Measurements from ENCODE around the gene PDLIM7. TPM values are rescaled to one million over a fixed set of nuclear protein-coding genes. Genes with fewer than 3 reads are reported as not detected.
A peak's percentile ranks its signal among the peaks of the same experiment; 100 is the strongest.

PDLIM7 gene
- total RNA-seq, 1 donor from 2014 or later = 54.4 TPM

DNA sequence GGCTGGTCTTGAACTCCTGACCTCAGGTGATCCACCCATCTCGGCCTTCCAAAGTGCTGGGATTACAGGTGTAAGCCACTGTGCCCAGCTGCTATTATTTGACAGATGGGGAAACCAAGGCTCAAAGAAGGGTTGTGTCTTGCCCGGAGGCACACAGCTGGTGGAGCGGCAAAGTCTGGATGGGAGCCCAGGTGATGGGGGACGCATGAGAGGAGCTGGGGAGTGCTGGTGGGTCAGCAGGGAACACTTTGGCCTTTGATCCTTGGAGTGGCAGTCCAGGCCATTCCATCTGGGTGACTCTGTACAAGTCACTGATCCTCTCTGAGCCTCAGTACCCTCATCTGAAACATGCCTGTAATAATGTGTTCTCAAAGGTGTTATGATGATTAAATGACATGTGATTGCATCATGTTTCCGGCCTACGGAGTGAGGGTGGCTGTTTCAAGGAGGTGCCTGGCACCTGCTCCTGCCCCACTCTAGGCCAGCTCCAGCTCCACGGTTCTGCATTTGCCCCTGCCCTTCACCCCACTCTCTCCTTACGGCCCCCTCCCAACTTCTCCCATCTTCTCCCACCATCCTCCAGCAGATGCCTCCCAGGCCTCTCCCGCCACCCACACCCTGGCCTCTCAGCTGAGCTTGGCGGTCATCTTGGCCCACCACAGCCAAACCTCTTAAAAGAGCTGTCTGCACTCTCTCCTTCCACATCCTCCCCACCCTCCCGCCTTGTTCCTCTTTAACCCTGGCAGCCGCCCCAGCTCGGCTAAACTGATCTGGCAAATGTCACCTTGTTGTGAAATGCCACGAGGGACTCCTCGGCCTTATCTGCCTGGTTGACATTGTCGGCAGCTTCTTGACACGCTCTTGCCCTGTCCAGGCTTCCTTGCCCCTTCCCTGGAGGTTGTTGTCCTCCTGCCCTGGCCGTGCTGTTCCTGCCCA is 18.4 kb downstream of the PDLIM7 start:
- DNase-seq = peak; percentile 92
- intact Hi-C loops (cut with micrococcal nuclease) = no loop called here
- Histone ChIP-seq H3K27ac (replicated peaks) (peak overlapping the region; percentile 67), H3K36me3 (peaks cover 8% of the 10 kb centered on the region), H3K27me3 (ENCODE audit: low read depth) (peaks cover 59% of the 10 kb centered on the region), H3K4me3 (no peak overlapping the region), H3K9me3 (replicated peaks) (no peaks in the 10 kb centered on the region), H3K4me1 (peaks cover 47% of the 10 kb centered on the region)
- TF ChIP-seq, protein P1, sequence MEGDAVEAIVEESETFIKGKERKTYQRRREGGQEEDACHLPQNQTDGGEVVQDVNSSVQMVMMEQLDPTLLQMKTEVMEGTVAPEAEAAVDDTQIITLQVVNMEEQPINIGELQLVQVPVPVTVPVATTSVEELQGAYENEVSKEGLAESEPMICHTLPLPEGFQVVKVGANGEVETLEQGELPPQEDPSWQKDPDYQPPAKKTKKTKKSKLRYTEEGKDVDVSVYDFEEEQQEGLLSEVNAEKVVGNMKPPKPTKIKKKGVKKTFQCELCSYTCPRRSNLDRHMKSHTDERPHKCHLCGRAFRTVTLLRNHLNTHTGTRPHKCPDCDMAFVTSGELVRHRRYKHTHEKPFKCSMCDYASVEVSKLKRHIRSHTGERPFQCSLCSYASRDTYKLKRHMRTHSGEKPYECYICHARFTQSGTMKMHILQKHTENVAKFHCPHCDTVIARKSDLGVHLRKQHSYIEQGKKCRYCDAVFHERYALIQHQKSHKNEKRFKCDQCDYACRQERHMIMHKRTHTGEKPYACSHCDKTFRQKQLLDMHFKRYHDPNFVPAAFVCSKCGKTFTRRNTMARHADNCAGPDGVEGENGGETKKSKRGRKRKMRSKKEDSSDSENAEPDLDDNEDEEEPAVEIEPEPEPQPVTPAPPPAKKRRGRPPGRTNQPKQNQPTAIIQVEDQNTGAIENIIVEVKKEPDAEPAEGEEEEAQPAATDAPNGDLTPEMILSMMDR (IDR thresholded peaks at IDR 0.05; ENCODE audit: borderline replicate concordance) = no peak

GRCh38 chr5:177477701-177478477 is 19.5 kb downstream of the PDLIM7 start:
- H3K9me3 ChIP-seq (replicated peaks) = no peaks in the 10 kb centered on the region
- peak overlapping the region; percentile 67 for H3K27ac ChIP-seq (replicated peaks)
- no peaks in the 10 kb centered on the region for H3K36me3 ChIP-seq
- no peak overlapping the region for H3K4me3 ChIP-seq
- intact Hi-C loops (cut with micrococcal nuclease) = no loop called here
- TF ChIP-seq, protein P1 (IDR thresholded peaks at IDR 0.05; ENCODE audit: borderline replicate concordance) = no peak
- DNase-seq = no peak
- peaks cover 53% of the 10 kb centered on the region for H3K4me1 ChIP-seq
- H3K27me3 ChIP-seq (ENCODE audit: low read depth) = peaks cover 58% of the 10 kb centered on the region

GRCh38 chr5:177476531-177477233 is 20.7 kb downstream of the PDLIM7 start:
- DNase-seq = no peak
- H3K9me3 ChIP-seq (replicated peaks) = no peaks in the 10 kb centered on the region
- peaks cover 64% of the 10 kb centered on the region for H3K27me3 ChIP-seq (ENCODE audit: low read depth)
- H3K27ac ChIP-seq (replicated peaks) = peak overlapping the region; percentile 47
- TF ChIP-seq, protein P1 (IDR thresholded peaks at IDR 0.05; ENCODE audit: borderline replicate concordance) = no peak
- H3K4me1 ChIP-seq = peaks cover 65% of the 10 kb centered on the region
- no peak overlapping the region for H3K4me3 ChIP-seq
- no peaks in the 10 kb centered on the region for H3K36me3 ChIP-seq
- intact Hi-C loops (cut with micrococcal nuclease) = no loop called here

DNA sequence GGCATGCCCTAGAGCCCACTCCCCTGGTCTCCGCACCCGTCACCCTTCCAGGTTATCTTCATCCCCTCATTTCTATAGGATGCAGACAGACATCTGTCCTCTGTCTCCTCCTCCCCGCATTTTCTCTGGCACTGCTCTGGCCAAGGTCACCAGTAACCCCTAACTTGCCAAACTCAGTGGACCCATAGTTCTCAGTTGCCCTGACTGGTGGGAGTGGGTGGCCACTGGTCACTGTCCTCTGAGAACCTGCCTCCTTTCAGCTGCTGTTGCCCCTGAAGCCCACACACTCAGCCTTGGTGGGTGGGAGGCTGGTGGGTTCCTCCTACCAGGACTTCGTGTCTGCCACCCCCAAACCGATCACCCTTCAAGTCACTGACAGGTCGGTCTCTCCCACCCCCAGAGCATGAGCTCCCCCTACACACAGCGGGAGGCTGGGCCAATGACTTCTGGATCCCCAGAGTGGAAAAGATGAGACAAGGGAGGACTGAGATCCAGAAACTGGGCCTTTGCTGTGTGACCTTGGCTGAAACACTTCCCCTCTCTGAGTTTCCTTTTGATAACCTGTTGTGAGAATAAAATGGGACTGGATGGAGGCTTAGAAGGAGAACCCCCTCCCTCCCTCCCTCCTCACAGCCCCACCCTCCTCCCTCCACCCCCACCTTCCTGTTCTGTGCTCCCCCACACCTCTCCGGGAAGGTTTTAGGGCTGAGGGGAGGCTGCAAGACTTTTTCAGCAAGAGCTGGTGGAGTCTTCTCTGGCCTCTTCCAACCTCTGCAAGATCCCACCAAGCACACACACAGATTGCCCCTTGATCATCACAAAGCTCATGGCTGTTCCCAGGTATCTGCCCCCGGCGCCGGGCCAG is 21.6 kb downstream of the PDLIM7 start:
- no peak for DNase-seq
- no peak overlapping the region for H3K4me3 ChIP-seq
- TF ChIP-seq, protein P1 (IDR thresholded peaks at IDR 0.05; ENCODE audit: borderline replicate concordance) = no peak
- H3K9me3 ChIP-seq (replicated peaks) = no peaks in the 10 kb centered on the region
- no peaks in the 10 kb centered on the region for H3K36me3 ChIP-seq
- intact Hi-C loops (cut with micrococcal nuclease) = no loop called here
- H3K27ac ChIP-seq (replicated peaks) = peak overlapping the region; percentile 47
- H3K27me3 ChIP-seq (ENCODE audit: low read depth) = peaks cover 68% of the 10 kb centered on the region
- H3K4me1 ChIP-seq = peaks cover 74% of the 10 kb centered on the region

All from left ventricle myocardium inferior (tissue), 1 donor.